HG03460 (cell line): ENCODE measurements around the gene TBX4.
"Not testable (repeated sequence)": the region's sequence is repeated elsewhere in the genome, so short reads cannot be mapped to it uniquely, and the experiment has no call there.

Experiments used
- ATAC-seq: cut with Tn5 transposase; IDR thresholded peaks from one replicate; pipeline ENCODE4 v1.9.1; 2021; ENCODE audit not compliant: unreplicated experiment

The TBX4 gene

DNA sequence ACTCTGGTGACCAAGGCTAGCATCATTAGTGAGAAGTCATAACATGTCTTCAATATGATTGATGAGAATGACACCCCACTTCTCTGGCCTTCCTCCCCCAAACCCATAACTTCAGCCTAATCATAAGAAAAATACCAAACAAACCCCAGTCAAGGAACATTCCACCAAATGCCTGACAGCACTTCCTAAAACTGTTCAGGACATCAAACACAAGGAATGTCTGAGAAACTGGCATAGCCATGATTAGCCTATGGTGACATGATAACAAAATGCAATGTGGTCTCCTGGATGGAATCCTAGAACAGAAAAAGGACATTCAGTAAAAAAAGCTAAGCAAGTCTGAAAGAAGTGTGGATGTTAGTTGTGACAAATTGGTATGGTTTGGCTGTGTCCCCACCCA lies 24.7 kb upstream of the TBX4 start:
- no peak for ATAC-seq

DNA sequence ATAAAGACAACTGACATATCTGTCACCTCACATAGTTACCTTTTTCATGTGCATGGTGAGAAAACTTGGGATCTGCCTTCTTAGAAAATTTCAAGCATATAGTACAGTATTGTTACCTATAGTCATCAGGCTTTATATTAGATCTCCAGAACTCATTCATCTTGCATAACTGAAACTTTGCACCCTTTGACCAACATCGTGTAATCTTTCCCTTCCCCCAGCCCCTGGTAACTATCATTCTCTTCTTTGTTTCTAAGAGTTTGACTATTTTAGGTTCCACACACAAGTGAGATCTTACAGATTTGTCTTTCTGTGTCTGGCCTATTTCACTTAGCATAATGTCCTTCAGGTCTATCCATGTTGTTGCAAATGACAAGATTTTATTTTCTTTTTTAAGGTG lies 22.9 kb upstream of the TBX4 start:
- ATAC-seq, result no peak

DNA sequence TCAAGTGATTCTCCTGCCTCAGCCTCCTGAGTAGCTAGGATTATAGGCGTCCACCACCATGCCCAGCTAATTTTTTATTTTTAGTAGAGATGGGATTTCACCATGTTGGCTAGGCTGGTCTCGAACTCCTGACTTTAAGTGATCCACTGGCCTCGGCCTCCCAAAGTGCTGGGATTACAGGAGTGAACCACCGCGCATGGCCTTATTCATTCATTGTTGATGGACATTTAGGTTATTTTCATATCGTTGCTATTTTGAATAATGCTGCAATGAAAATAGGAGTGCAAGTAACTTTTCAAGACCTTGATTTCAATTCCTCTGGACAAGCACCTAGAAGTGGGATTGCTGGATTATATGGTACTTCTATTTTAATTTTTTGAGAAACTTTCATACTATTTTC lies 22.4 kb upstream of the TBX4 start:
- ATAC-seq, result not testable (repeated sequence)

DNA sequence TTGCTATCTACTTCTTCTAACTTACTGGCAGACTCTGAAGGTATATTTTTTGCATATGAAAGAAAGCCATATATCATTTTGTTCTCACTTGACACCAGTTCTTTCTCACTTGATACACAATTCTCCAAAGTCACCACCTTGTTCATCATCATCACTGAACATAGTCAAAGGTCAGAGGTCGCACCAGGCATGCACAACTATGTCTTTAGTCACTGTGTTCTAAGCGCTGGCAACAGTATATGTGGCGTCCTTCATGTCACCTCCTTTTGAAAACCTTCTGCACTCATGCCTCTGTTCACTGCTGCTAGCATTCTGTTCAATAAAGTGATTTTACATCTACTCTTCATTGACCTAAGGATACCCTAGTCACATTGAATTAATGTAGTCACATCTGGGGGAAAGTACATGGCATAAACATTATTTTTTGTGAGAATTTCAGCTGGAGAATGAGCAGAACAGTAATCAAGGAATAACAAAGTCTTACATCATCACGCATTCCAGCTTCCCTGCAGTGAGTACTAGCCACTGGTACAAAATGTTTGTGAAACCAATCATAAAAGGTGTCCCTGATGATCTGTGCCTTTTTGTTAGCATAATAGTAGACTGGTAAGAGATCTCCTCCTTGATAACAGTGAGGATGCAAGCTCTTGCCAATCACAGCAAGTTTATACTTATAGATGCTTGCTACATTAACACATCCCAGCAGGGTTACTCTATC lies 20.5 kb upstream of the TBX4 start:
- no peak for ATAC-seq

DNA sequence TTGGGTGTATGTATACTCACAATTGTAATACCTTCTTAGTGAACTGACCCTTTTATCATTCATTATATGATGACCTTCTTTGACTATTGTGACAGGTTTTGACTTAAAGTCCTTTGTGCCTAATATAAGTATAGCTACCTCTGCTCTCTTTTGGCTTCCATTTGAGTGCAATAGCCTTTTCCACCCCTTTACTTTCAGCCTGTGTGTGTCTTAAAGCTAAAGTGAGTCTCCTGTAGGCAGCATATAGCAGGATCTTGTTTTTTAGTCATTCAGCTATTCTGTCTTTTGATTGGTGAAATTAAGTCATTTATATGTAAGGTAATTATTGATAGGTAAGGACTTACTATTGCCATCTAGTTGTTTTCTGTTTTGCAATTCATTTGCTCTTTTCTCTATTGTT lies 15.9 kb upstream of the TBX4 start:
- no peak for ATAC-seq

DNA sequence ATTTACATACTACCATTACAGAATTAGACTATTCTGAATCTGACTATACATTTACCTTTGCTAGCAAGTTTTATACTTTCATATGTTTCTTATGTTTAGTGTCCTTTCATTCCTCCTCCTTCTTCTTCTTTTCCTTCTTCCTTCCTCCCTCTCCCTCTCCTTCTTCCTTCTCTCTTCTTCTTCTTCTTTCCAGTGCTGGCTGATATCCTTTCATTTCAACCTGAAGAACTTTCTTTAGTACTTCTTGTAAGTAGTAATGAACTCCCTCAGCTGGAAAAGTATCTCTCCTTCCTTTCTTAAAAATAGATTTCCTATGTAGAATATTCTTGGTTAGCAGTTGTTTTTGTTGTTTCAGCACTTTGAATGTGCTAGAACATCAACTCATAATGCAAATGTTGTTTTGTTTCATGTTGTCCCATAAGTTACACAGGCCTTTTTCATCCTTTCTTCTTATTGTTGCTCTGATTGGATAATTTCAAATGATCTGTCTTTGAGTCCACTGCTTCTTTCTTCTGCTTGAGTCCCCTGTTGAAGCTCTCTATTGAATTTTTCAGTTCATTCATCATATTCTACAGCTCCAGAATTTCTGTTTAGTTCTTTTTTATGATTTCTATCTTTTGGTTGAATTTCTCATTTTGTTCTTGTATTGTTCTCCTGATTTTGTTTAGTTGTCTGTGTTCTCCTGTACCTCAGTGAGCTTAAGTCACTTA lies 15.1 kb upstream of the TBX4 start:
- ATAC-seq, result no peak

DNA sequence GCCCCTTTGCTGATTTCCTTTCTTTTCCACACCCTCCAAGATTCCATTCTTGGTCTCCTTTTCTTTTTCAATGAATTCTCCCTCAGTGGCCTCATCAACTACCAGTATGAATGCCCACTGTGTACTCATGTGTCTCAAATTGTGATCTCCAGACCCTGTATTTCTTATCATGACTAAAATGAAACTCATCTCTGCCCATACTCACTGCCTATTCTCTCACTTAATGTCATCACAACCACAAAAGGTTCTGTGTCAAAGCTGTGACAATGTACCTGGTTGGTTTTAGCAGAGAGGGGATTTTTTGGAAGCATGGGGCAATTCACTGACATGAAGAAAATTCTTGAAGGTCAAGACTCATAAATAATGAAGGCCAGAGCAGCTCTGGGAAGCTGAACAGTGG lies 11.5 kb upstream of the TBX4 start:
- ATAC-seq, result no peak

DNA sequence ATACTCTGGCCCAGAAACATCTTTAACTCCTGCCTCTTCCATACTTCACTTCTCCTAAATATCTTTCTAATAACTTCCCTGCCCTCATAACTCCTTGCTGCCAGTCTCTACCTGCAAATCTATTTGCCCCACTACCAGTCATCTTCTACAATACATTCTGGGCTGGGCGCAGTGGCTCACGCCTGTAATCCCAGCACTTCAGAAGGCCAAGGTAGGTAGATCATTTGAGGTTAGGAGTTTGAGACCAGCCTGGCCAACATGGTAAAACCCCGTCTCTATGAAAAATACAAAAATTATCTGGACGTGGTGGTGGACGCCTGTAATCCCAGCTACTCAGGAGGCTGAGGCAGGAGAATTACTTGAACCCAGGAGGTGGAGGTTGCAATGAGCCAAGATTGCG lies 10.7 kb upstream of the TBX4 start:
- not testable (repeated sequence) for ATAC-seq

DNA sequence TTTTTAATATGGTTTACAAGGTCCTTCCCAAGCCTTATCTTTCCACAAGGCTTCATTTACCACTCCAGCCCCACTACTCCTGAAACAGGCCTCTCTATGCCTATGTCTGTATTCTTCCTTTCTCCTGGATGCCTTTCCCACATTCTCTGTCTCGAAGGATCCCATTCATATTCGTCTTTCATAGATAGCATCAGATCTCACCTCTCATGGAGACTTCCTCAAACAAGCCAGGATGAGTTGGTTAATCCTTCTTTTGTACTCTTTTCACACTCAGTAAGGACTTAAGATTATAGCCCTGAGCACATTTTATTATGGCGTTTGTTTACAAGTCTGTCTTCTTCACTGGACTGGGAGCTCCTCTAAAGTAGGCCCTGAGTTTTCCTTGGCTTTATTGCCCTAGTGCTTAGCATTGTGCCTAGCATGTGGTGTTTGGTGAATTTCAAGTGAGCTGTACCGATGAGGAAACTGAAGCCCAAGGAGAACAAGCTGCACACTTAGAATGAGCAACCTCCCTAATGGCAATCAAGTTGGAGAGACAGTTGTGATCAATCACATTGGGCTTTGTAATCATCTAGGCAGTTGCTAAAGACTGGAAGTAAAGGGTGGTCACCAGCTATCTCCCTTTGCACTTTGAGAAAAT lies 10.0 kb upstream of the TBX4 start:
- ATAC-seq, result no peak

DNA sequence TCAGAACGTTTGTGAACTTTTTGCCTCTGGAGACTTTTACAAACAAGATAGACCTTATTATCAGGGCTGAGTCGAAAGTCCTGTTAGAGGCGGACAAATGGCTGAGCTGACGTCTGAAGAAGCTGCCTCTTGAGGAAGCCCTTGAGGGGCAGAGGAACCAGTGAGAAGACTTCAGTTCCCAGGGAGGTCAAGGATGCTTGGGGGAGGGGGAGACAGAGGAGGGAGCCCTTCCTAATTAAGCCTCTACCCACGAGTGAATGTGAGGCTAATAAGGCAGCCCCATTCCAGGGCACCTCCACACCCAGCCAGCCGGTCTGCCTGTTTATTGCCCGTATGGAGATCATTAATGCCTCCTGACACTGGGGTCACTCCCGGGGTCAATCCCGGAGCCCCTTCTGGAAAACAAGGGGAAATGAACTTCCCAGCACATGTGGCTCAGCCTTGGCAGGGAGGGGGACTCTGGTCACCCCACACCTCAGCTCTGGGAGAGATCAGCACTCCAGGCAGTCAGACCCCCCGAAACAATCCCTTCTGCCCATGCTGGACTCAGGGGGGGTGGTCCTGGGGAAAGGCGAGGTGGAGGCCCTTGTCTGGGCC lies 9.2 kb upstream of the TBX4 start:
- ATAC-seq, result no peak

DNA sequence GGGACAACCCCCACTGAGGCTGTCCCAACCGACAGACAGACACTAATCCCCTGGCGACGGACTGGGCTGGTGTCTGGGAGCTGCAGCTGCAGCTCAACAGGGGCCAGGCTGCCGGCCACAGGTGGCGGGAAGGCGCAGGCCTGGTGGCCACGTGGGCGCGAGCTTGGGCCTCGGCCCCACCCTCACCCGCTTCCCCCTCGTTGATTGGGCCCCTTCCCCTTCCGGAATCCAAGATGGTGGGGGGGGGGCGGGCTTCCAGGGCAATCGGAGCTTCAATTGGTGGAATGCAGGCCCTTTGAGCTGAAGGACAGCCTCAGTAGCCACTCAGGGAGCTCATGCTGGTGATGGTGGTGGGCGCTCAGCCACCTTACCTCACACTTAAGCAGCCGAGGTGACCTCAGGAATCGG lies 8.7 kb upstream of the TBX4 start:
- ATAC-seq, result no peak

DNA sequence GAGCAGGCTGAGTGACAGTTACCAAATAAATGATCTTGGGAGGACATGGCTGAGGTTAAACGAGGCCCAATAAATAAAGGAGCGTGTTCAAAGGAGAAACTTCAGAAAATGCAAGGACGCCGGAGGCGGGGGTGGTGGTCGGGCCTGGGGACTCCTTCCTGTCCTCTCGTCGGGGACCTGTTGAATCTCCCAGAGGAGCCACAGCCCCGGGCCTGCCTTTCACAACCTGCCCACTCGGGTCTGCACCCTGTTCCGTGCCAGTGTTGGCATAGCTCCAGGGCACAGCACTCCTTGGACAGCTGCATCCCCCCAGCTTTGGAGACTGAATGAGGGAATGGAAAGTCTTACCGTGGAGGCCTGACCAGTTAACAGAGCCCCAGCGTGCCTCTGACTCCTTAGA lies 8.1 kb upstream of the TBX4 start:
- no peak for ATAC-seq

DNA sequence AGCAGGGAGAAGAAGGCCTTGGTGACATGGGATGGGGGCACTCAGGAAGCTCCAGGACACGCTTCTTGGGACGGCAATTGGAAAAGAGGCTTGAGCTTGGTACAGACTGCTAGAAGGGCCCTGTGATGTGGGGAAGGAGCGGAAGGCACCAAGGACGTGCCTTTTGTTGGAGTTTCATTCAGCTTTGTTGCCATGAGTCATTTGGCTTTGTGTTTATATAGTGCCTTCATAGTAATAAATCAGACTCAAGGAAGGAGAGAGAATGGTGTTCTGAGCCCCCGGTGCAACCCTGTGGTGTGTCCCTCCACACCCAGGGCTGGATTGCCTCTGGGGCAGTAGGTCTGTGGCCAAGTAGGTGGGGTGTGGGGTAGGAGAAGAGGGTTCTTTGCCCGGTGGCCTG lies 7.4 kb upstream of the TBX4 start:
- no peak for ATAC-seq

DNA sequence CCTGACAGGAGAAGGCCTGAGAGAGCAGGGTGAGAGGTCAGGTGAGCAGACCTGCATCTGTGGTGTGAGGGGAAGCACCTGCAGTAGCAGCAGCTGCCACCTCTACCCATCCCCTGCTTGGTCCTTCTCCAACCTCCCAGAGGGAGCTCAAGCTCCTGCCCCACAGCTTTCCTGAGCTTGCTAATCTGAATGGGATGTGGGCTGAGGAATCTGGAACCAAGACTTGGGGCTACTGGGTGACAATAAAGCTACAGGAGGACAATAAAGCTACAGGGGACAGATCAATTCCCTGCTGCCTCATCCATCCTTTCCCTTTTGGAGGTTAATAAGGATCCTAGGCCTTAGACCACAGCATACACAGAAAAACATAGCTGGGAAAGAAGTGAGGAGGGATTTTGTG lies 4.9 kb upstream of the TBX4 start:
- no peak for ATAC-seq

DNA sequence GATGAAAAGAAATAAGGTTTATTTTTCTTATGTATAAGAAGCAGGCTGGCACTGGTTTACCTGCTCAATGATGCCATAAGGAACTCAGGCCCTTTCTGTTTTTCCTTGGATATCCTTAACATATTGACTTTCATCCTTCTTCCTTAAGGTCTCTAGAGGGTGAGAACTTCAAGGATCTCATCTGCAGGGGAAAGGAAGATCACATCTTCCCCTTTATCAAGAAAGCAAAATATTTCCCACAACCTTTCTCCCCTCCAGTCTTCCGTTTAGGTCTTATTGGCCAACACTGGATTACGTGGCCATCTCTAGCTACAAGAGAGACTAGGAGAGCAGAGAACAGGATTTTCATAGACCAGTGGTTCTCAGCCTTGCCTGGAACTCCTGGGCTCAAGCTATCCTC lies 4.2 kb upstream of the TBX4 start:
- no peak for ATAC-seq

DNA sequence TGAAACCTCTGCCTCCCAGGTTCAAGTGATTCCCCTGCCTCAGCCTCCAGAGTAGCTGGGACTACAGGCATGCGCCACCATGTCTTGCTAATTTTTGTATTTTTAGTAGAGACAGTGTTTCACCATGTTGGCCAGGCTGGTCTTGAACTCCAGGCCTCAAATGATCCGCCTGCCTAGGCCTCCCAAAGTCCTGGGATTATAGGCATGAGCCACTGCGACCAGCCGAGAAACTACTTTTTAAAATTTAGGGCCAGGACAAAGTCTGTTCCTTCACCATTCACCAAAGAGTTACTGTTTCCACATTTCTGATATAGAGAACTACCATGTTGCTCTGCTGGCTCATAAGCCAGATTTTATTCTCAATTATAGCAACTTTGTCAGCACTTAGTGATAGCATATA lies 3.1 kb upstream of the TBX4 start:
- ATAC-seq, result not testable (repeated sequence)

DNA sequence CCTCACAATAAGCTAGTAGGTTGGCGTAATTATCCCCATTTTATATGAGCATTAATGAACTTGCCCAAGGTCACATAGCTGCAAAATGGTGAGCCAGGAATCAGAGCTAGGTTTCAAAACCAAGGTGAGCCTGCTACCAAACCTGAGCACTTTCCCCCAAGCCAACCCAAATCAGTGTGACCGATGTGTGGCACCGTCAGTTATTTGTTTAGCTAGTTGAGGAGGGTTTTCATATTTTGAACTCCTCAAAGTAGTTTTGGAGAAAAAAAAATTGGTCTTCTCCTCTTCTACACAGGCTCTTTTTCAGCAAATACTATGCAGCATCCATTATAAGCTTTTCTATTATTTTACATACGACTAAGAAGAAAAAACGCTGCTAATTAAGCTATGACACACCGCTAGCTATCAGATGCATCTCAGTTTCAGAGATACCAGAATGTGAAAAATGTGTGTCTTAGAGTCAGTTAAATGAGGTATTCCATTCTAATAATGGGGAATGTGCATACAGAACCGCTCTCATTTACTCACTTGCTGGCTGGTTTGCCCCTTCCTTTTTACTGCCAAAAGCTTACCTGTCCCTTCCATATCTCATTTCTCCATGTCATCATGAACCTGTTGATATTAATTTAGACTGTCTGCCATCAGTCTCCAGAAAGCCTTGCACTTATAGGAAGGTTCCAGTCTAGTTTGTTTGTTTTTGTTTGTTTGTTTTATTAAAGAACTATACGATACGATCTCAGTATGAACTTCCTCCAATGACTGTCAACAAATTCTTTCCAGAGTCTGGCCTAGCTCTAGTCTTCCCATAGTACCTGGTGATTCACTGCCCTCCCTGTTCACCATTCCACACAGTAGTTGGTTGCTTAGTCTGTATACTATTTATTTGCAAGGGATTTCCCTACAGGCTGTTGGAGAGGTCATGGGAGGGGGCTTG lies 2.2 kb upstream of the TBX4 start:
- ATAC-seq, result no peak

DNA sequence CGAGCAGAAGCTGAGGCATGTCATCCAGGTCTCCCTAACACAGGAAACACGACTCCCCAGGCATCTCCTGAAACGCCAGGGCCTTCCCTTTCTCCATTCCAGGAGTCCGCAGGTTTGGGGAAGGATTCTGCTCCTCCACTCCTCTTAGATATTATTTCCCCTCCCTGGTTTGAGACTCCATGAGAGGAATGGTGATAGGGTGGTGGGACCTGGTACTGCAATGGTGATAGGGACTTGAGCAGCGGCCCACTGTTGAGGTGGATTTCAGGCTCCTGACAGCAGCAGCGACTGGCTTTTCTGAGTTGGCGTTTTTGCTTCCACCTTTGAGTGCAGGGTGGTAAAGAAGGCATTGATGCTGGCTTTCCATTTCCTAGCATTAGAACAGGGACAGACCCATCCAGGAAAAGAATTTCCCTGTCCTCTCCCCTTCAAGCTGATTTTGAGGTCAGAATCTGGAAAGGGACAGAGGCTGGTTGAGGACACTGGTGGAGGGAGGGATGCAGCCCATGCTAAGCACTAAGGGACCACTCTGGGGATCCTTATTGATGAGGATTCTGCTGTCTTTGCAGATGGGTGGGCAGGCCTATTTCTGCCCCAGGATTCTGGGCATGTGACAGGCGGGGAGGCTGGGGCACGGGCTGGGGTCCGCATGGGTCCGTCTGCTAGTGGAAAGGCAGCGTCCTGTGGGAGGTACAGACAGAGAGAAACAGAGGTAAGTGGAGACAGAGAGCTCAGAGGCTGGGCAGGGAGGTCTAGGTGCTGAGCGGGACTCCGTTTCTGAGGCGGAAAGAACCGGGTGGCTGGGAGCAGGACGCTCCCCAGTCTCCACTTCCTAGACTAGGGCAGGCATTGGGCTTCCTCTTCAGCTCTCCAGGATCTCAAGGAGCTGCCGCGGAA lies 1.3 kb upstream of the TBX4 start:
- no peak for ATAC-seq

DNA sequence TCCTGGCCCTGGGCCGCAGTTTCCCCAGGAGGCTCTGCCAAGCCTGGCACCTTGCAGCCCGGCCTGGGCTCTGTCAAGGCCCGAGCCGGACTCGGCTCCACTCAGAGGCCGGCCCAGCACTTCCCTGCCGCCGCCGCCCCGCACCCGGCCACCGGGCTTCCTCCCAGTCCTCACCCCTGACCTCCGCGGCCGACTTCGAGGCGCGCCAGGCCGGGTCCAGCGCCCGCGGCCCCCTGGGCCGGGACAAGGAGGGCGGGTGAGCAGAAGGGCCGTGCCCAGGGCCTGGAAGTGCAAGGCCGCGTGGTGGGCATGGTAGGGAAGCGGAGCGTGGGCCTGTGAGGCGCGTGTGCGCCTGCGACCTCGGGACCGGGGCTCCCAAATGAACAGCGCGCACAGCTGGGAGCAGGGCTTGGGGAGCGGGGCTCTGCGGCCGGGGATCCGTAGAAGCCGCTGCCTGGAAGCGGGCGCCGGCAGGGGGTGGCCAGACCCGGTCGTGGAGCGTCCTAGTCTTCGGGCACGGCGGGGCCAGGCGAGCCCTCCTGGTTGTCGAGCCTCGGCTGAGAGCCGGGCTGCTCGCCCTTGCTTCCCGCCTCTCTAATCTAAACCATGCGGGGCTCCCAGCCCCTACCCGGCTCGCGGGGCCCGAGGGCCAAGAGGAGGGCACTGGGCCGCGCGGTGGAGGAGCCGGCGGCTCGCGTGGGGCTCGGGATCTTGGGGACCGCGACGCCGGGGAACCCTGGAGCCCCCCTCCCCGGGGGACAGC lies 503 bp upstream of the TBX4 start:
- no peak for ATAC-seq
